Activated CD4-positive, alpha-beta T cell treated with anti-CD3 and anti-CD28 coated beads, Interleukin-10, Interleukin-2, amounts not matched to agents 100 ng/mL and 50 ng/mL, durations not matched to agents 16 hours and 8 hours (primary cell): ENCODE data around the gene OR8G1.
"Not testable (repeated sequence)": the region's sequence is repeated elsewhere in the genome, so short reads cannot be mapped to it uniquely, and the experiment has no call there.

Experiments
- DNase-seq: peaks from one replicate; pipeline ENCODE4 v3.0.0-alpha.2; 2020

The OR8G1 gene

GRCh38 chr11:124240621-124241397 lies at the start of gene OR8G1:
TSS of gene OR8G1 (plus strand) at chr11:124241095. CDS start at chr11:124249676, 8,581 bp downstream.
- no peak for DNase-seq

GRCh38 chr11:124193221-124194010 lies 47.5 kb upstream of the OR8G1 start:
- DNase-seq = no peak

GRCh38 chr11:124194293-124195188 lies 46.4 kb upstream of the OR8G1 start:
- no peak for DNase-seq

GRCh38 chr11:124195189-124195734 lies 45.6 kb upstream of the OR8G1 start:
- DNase-seq = peak; percentile 64

GRCh38 chr11:124197999-124198398 lies 42.9 kb upstream of the OR8G1 start:
- no peak for DNase-seq

- DNase-seq = no peak
These were observed 42.0 kb upstream of the OR8G1 start for GRCh38 chr11:124198897-124199296.

GRCh38 chr11:124199702-124200101 lies 41.2 kb upstream of the OR8G1 start:
- no peak for DNase-seq

GRCh38 chr11:124200671-124201070 lies 40.2 kb upstream of the OR8G1 start:
- DNase-seq = no peak

GRCh38 chr11:124202951-124203350 lies 37.9 kb upstream of the OR8G1 start:
- no peak for DNase-seq

GRCh38 chr11:124204008-124204407 lies 36.9 kb upstream of the OR8G1 start:
- DNase-seq = no peak

GRCh38 chr11:124207102-124207792 lies 33.6 kb upstream of the OR8G1 start:
- no peak for DNase-seq

GRCh38 chr11:124209824-124210357 lies 31.0 kb upstream of the OR8G1 start:
- DNase-seq = no peak

- no peak for DNase-seq
These were observed 30.5 kb upstream of the OR8G1 start for GRCh38 chr11:124210421-124210820.

GRCh38 chr11:124211321-124211720 lies 29.6 kb upstream of the OR8G1 start:
- DNase-seq = no peak

- no peak for DNase-seq
These were observed 26.9 kb upstream of the OR8G1 start for GRCh38 chr11:124214027-124214426.

- DNase-seq = no peak
These were observed 21.8 kb upstream of the OR8G1 start for GRCh38 chr11:124219126-124219525.

- no peak for DNase-seq
These were observed 18.5 kb upstream of the OR8G1 start for GRCh38 chr11:124222407-124222806.

- DNase-seq = not testable (repeated sequence)
These were observed 16.1 kb upstream of the OR8G1 start for GRCh38 chr11:124224618-124225423.

GRCh38 chr11:124225471-124225870 lies 15.4 kb upstream of the OR8G1 start:
- no peak for DNase-seq

- no peak for DNase-seq
These were observed 7.5 kb upstream of the OR8G1 start for GRCh38 chr11:124233376-124233775.

GRCh38 chr11:124238512-124238911 lies 2.4 kb upstream of the OR8G1 start:
- DNase-seq = no peak
